GM18526 (cell line): Measurements from ENCODE around the gene ERO1A.

ENCODE experiments used
- POLR2A ChIP-seq: IDR thresholded peaks from 3 replicates; pipeline ENCODE4 v1.6.1; 2011; ENCODE audit not compliant: insufficient read length; ENCODE audit errors: extremely low read depth

ERO1A gene

GRCh38 chr14:52695481-52696091, at the start of gene ERO1A:
Gene ERO1A, minus strand, starts transcription at chr14:52695558. Its CDS starts 77 bp downstream, at chr14:52695481.
- peak; percentile 60 for TF ChIP-seq POLR2A

GRCh38 chr14:52741865-52742264, 46.5 kb upstream of the ERO1A start:
- TF ChIP-seq POLR2A, result no peak

DNA sequence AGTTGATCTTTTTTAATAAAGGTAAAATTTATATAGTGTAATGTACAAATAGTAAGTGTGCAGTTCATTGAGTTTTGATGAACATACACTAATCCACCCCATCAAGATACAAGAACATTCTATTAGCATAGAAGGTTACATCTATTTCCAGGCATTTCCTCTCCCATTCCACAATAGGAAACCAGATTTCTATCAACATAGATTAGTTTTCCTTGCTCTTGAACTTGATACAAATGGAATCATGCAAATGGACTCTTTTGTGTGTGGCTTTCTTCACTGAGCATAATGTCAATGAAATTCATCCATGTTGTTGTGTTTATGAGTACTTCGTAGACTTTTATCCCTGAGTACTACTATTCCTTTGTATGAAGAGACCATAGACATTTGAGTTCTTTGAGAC, 45.4 kb upstream of the ERO1A start:
- no peak for TF ChIP-seq POLR2A

GRCh38 chr14:52738409-52738808, 43.1 kb upstream of the ERO1A start:
- TF ChIP-seq POLR2A, result no peak

- no peak for TF ChIP-seq POLR2A
Measured at GRCh38 chr14:52735921-52736489, 40.6 kb upstream of the ERO1A start.

GRCh38 chr14:52733824-52734223, 38.5 kb upstream of the ERO1A start:
- no peak for TF ChIP-seq POLR2A

GRCh38 chr14:52730709-52731111, 35.4 kb upstream of the ERO1A start:
- no peak for TF ChIP-seq POLR2A

DNA sequence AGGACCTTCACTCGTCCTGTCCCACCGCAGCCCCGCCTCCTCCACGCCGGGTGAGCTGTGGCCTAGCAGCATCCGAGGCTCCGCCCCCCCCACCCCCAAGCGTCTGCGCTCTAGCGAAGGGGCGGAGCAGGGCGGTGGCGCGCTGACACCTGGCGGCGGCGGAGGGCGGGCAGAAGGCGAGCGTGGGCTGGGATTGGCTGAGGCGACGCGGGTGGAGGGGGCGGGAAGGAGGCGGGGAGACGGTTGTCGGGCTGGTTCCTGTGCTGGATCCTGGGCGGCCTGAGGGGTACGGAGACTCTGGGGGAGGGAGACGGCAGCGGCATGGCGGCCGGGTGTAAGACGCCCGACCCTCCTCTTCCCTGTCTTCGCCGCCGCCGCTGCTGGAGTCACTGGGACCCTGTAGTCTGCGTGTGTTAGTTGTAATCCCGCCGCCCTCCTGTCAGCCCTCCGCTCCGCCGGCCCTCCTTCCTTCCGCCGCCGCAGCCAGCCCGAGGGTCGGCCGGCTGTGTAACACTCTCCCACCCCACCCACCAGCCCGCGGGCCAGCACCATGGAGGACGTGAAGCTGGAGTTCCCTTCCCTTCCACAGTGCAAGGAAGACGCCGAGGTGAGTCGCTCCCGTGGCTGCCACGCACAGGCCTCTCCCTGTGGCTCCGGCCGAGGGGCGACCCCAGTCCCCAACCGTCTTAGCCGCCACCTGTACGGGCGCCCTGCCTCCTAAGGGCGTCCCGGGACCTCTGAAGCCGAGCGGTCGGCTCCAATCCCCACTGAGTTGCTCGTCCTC, 34.8 kb upstream of the ERO1A start, which contains the start of gene STYX:
Gene STYX, plus strand, starts transcription at position 242 of the 784 bp plus-strand sequence. Its CDS starts 309 bp downstream, at position 551.
- peak; percentile 92 for TF ChIP-seq POLR2A

GRCh38 chr14:52729585-52729924, 34.2 kb upstream of the ERO1A start:
- TF ChIP-seq POLR2A, result no peak

GRCh38 chr14:52724360-52724644, 28.9 kb upstream of the ERO1A start:
- no peak for TF ChIP-seq POLR2A

DNA sequence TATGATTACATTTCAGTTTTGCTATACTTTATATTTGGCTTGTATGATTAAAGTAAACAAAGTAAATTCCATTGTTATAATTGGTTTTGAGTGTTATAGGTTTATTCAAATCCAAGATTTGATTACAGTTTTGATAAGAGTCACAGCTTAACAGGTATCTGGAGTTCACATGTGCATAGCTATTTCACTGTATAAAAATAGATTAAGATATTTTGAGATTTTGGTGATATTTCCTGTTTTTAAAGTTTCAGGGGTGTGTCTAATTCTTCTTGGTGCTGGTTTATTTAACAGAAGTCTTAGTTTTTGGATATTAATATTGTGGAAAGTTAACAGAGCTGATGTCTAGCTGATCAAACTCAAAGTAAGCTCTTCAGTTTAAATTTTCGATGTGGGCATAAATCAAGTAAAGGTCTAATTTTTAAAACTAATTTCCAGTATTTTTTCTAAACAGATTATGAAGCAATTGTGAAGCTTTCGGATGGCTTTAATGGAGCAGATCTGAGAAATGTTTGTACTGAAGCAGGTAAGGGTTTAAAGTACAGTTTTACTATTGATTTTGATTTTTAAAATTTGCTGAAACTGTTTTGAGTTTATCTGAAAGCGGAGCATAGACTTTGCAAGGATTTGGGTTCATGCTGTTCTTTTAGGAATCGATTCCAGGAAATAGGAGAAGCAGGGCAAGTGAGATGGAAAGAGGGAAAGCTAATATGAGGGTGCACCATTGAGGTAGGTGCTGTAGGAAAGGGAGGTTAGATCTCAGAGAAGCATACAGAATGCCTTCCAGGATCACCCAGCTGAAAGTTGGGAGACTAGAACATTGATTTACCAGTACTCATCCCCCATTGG, 28.4 kb upstream of the ERO1A start:
- TF ChIP-seq POLR2A, result no peak

GRCh38 chr14:52716155-52716554, 20.8 kb upstream of the ERO1A start:
- no peak for TF ChIP-seq POLR2A

- no peak for TF ChIP-seq POLR2A
Measured at GRCh38 chr14:52711666-52712065, 16.3 kb upstream of the ERO1A start.

GRCh38 chr14:52706724-52707706, 11.7 kb upstream of the ERO1A start, which contains the start of gene PSMC6:
Gene PSMC6, plus strand, starts transcription at chr14:52707200. Its CDS starts 20 bp downstream, at chr14:52707220.
- peak; percentile 87 for TF ChIP-seq POLR2A
